GM21529 (cell line): Measurements from ENCODE around the gene PLCB1.

Experiments
- ATAC-seq: cut with Tn5 transposase; IDR thresholded peaks from one replicate; pipeline ENCODE4 v1.9.1; 2021; ENCODE audit not compliant: unreplicated experiment

The PLCB1 gene

GRCh38 chr20:8912096-8912495, 780.0 kb downstream of the PLCB1 start:
- no peak for ATAC-seq

- ATAC-seq, result no peak
Measured at GRCh38 chr20:8912731-8913130, 780.7 kb downstream of the PLCB1 start.

GRCh38 chr20:8913456-8913855, 781.4 kb downstream of the PLCB1 start:
- no peak for ATAC-seq

GRCh38 chr20:8914421-8914820, 782.4 kb downstream of the PLCB1 start:
- no peak for ATAC-seq

- no peak for ATAC-seq
Measured at GRCh38 chr20:8917084-8917483, 785.0 kb downstream of the PLCB1 start.

- no peak for ATAC-seq
Measured at GRCh38 chr20:8918145-8918544, 786.1 kb downstream of the PLCB1 start.

- ATAC-seq, result no peak
Measured at GRCh38 chr20:8924539-8924938, 792.5 kb downstream of the PLCB1 start.

GRCh38 chr20:8930726-8931125, 798.7 kb downstream of the PLCB1 start:
- ATAC-seq, result no peak

GRCh38 chr20:8932192-8933165, 800.4 kb downstream of the PLCB1 start:
- no peak for ATAC-seq

- ATAC-seq, result no peak
Measured at GRCh38 chr20:8933381-8933807, 801.3 kb downstream of the PLCB1 start.

GRCh38 chr20:8934362-8934761, 802.3 kb downstream of the PLCB1 start:
- ATAC-seq, result no peak
